Measurements from ENCODE around the gene FAM50A. TPM values are rescaled to one million over a fixed set of nuclear protein-coding genes. Genes with fewer than 3 reads are reported as not detected.

The FAM50A gene
- total and polyA plus RNA-seq, 2 experiments from 2014 or later: 54.7 to 122 TPM

GRCh38 chrX:154466907-154467306 is 23.0 kb downstream of the FAM50A start:
- Histone ChIP-seq H3K9ac (no peak overlapping the region), H4K20me1 (ENCODE audit: insufficient read depth) (no peaks in the 10 kb centered on the region), H3K27ac (no peak overlapping the region), H3K36me3 (ENCODE audit: low read depth) (no peaks in the 10 kb centered on the region), H3K4me2 (ENCODE audit: unreplicated experiment) (no peak overlapping the region), H3K9me3 (ENCODE audit: low read depth) (no peaks in the 10 kb centered on the region), H3K9me2 (ENCODE audit: insufficient read depth) (no peaks in the 10 kb centered on the region), H3K79me2 (ENCODE audit: insufficient read depth) (peaks cover 22% of the 10 kb centered on the region), H3K4me1 (ENCODE audit: insufficient read depth) (no peaks in the 10 kb centered on the region), H3F3A (ENCODE audit: insufficient read depth) (no peaks in the 10 kb centered on the region), H3K4me3 (no peak overlapping the region), H3K27me3 (replicated peaks; ENCODE audit: insufficient read depth) (no peaks in the 10 kb centered on the region), H2AFZ (no peak overlapping the region)
- no peak for DNase-seq
- TF ChIP-seq EZH2phosphoT487 (IDR thresholded peaks at IDR 0.05; ENCODE audit: insufficient read depth, low read depth) (no peak), EZH2 (IDR thresholded peaks at IDR 0.05; ENCODE audit: insufficient read depth, poor library complexity, severe bottlenecking) (no peak)
- WGBS, 2 experiments (ENCODE audit: low coverage in 1 of 2, low lambda C conversion rate in 2 of 2, missing lambda C conversion rate in 2 of 2): 82 to 100% methylated on average over 3 to 4 of the region's 15 CpGs
- in situ Hi-C loops (cut with MboI): no loop called here

DNA sequence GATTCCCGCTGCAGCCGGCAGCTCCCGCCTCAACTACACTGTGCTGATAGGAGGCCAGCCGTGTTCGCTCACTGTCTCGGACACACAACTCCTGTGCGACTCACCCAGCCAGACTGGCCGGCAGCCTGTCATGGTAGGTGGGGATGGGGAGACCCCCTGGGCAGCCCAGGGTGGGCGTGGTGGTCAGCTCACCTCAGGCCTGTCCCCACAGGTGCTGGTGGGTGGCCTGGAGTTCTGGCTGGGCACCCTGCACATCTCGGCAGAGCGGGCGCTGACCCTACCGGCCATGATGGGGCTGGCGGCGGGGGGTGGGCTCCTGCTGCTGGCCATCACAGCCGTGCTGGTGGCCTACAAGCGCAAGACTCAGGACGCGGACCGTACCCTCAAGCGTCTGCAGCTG is 23.6 kb downstream of the FAM50A start:
- no peaks in the 10 kb centered on the region for H4K20me1 ChIP-seq (ENCODE audit: insufficient read depth)
- no peak overlapping the region for H3K4me3 ChIP-seq
- no peaks in the 10 kb centered on the region for H3K4me1 ChIP-seq (ENCODE audit: insufficient read depth)
- H3K9me3 ChIP-seq (ENCODE audit: low read depth): no peaks in the 10 kb centered on the region
- no peak for TF ChIP-seq EZH2phosphoT487 (IDR thresholded peaks at IDR 0.05; ENCODE audit: insufficient read depth, low read depth)
- TF ChIP-seq EZH2 (IDR thresholded peaks at IDR 0.05; ENCODE audit: insufficient read depth, poor library complexity, severe bottlenecking): no peak
- no peaks in the 10 kb centered on the region for H3K27me3 ChIP-seq (replicated peaks; ENCODE audit: insufficient read depth)
- peaks cover 16% of the 10 kb centered on the region for H3K79me2 ChIP-seq (ENCODE audit: insufficient read depth)
- no peak for DNase-seq
- in situ Hi-C loops (cut with MboI): no loop called here
- H3K36me3 ChIP-seq (ENCODE audit: low read depth): no peaks in the 10 kb centered on the region
- no peak overlapping the region for H3K4me2 ChIP-seq (ENCODE audit: unreplicated experiment)
- no peaks in the 10 kb centered on the region for H3K9me2 ChIP-seq (ENCODE audit: insufficient read depth)
- H3K9ac ChIP-seq: no peak overlapping the region
- no peak overlapping the region for H3K27ac ChIP-seq
- no peak overlapping the region for H2AFZ ChIP-seq
- WGBS, 2 experiments (ENCODE audit: low coverage in 1 of 2, low lambda C conversion rate in 2 of 2, missing lambda C conversion rate in 2 of 2): 94% methylated on average over 15 of the region's 21 CpGs; no CpG with 5 or more reads in 1 of the 2 experiments
- no peaks in the 10 kb centered on the region for H3F3A ChIP-seq (ENCODE audit: insufficient read depth)

- H3K27me3 ChIP-seq (replicated peaks; ENCODE audit: insufficient read depth): no peaks in the 10 kb centered on the region
- H3K27ac ChIP-seq: no peak overlapping the region
- no peaks in the 10 kb centered on the region for H3K4me1 ChIP-seq (ENCODE audit: insufficient read depth)
- H2AFZ ChIP-seq: no peak overlapping the region
- no peak for DNase-seq
- H3F3A ChIP-seq (ENCODE audit: insufficient read depth): no peaks in the 10 kb centered on the region
- 0 out of 2 replicates have a peak, but pooled peaks cover 9% of the 10 kb centered on the region for H3K79me2 ChIP-seq (ENCODE audit: insufficient read depth)
- H3K36me3 ChIP-seq (ENCODE audit: low read depth): no peaks in the 10 kb centered on the region
- no peaks in the 10 kb centered on the region for H4K20me1 ChIP-seq (ENCODE audit: insufficient read depth)
- H3K4me2 ChIP-seq (ENCODE audit: unreplicated experiment): no peak overlapping the region
- in situ Hi-C loops (cut with MboI): no loop called here
- no peak overlapping the region for H3K4me3 ChIP-seq
- H3K9me3 ChIP-seq (ENCODE audit: low read depth): no peaks in the 10 kb centered on the region
- H3K9me2 ChIP-seq (ENCODE audit: insufficient read depth): no peaks in the 10 kb centered on the region
- WGBS, 2 experiments (ENCODE audit: low coverage in 1 of 2, low lambda C conversion rate in 2 of 2, missing lambda C conversion rate in 2 of 2): 98 to 100% methylated on average over 4 to 23 of the region's 23 CpGs
- no peak overlapping the region for H3K9ac ChIP-seq
- TF ChIP-seq EZH2 (IDR thresholded peaks at IDR 0.05; ENCODE audit: insufficient read depth, poor library complexity, severe bottlenecking) (no peak), EZH2phosphoT487 (IDR thresholded peaks at IDR 0.05; ENCODE audit: insufficient read depth, low read depth) (no peak)
These were observed 24.3 kb downstream of the FAM50A start for GRCh38 chrX:154468217-154468616.

DNA sequence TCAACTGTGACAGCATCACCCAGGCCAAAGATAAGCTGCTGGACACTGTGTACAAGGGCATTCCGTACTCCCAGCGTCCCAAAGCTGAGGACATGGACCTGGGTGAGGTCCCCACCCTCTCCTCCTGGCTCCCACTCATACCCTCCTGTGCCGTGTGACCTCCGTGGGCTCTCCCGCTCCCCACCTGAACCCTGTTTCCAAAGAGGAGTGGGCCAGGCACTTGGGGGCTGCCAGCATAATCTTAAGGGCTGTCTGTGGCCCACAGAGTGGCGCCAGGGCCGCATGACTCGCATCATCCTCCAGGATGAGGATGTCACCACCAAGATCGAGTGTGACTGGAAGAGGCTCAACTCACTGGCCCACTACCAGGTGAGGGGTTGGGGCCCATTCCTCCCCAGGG is 25.2 kb downstream of the FAM50A start:
- no peaks in the 10 kb centered on the region for H4K20me1 ChIP-seq (ENCODE audit: insufficient read depth)
- no peak overlapping the region for H3K4me3 ChIP-seq
- DNase-seq: no peak
- no peaks in the 10 kb centered on the region for H3K9me3 ChIP-seq (ENCODE audit: low read depth)
- H2AFZ ChIP-seq: no peak overlapping the region
- H3K27ac ChIP-seq: no peak overlapping the region
- H3K79me2 ChIP-seq (ENCODE audit: insufficient read depth): 0 out of 2 replicates have a peak, but pooled peaks cover 2% of the 10 kb centered on the region
- H3K4me1 ChIP-seq (ENCODE audit: insufficient read depth): no peaks in the 10 kb centered on the region
- no peaks in the 10 kb centered on the region for H3K9me2 ChIP-seq (ENCODE audit: insufficient read depth)
- in situ Hi-C loops (cut with MboI): no loop called here
- no peaks in the 10 kb centered on the region for H3F3A ChIP-seq (ENCODE audit: insufficient read depth)
- no peak overlapping the region for H3K9ac ChIP-seq
- no peaks in the 10 kb centered on the region for H3K36me3 ChIP-seq (ENCODE audit: low read depth)
- no peak for TF ChIP-seq EZH2phosphoT487 (IDR thresholded peaks at IDR 0.05; ENCODE audit: insufficient read depth, low read depth)
- WGBS, 2 experiments (ENCODE audit: low coverage in 1 of 2, low lambda C conversion rate in 2 of 2, missing lambda C conversion rate in 2 of 2): 91 to 100% methylated on average over 4 of the region's 9 CpGs
- H3K4me2 ChIP-seq (ENCODE audit: unreplicated experiment): no peak overlapping the region
- H3K27me3 ChIP-seq (replicated peaks; ENCODE audit: insufficient read depth): no peaks in the 10 kb centered on the region

GRCh38 chrX:154469880-154470279 is 25.9 kb downstream of the FAM50A start:
- no peak overlapping the region for H3K27ac ChIP-seq
- no peaks in the 10 kb centered on the region for H3K36me3 ChIP-seq (ENCODE audit: low read depth)
- H3K9me3 ChIP-seq (ENCODE audit: low read depth): no peaks in the 10 kb centered on the region
- no peak overlapping the region for H3K4me2 ChIP-seq (ENCODE audit: unreplicated experiment)
- no peaks in the 10 kb centered on the region for H3F3A ChIP-seq (ENCODE audit: insufficient read depth)
- in situ Hi-C loops (cut with MboI): no loop called here
- H3K4me3 ChIP-seq: no peak overlapping the region
- WGBS, 2 experiments (ENCODE audit: low coverage in 1 of 2, low lambda C conversion rate in 2 of 2, missing lambda C conversion rate in 2 of 2): 91 to 93% methylated on average over 15 to 18 of the region's 18 CpGs
- no peaks in the 10 kb centered on the region for H3K27me3 ChIP-seq (replicated peaks; ENCODE audit: insufficient read depth)
- H2AFZ ChIP-seq: no peak overlapping the region
- H3K4me1 ChIP-seq (ENCODE audit: insufficient read depth): no peaks in the 10 kb centered on the region
- TF ChIP-seq EZH2phosphoT487 (IDR thresholded peaks at IDR 0.05; ENCODE audit: insufficient read depth, low read depth): no peak
- no peak for TF ChIP-seq EZH2 (IDR thresholded peaks at IDR 0.05; ENCODE audit: insufficient read depth, poor library complexity, severe bottlenecking)
- no peaks in the 10 kb centered on the region for H3K79me2 ChIP-seq (ENCODE audit: insufficient read depth)
- no peak overlapping the region for H3K9ac ChIP-seq
- DNase-seq: no peak
- no peaks in the 10 kb centered on the region for H4K20me1 ChIP-seq (ENCODE audit: insufficient read depth)
- H3K9me2 ChIP-seq (ENCODE audit: insufficient read depth): no peaks in the 10 kb centered on the region
